Endodermal cell (in vitro differentiated cells): ENCODE results near the gene PLCL2. TPM values are rescaled to one million over a fixed set of nuclear protein-coding genes. Genes with fewer than 3 reads are reported as not detected.

Experiments
- DNase-seq: peaks from one replicate; pipeline ENCODE4 v3.0.0-alpha.2; 2017
- H3K27ac ChIP-seq: 2 replicates; pipeline ENCODE4 v1.5.1; 2013; ENCODE audit warnings: mild to moderate bottlenecking, low read depth, low read length, moderate library complexity
- H3K27me3 ChIP-seq: 2 replicates; pipeline ENCODE4 v1.6.1; 2013; ENCODE audit warnings: mild to moderate bottlenecking, low read length, moderate library complexity; ENCODE audit not compliant: insufficient read depth, control insufficient read depth, poor library complexity, severe bottlenecking
- H3K36me3 ChIP-seq: 2 replicates; pipeline ENCODE4 v1.7.0; 2013; ENCODE audit warnings: mild to moderate bottlenecking, low read length, moderate library complexity; ENCODE audit not compliant: control insufficient read depth, insufficient read depth
- H3K4me1 ChIP-seq: one replicate; pipeline ENCODE4 v1.7.0; 2013; ENCODE audit warnings: low read length; ENCODE audit not compliant: control insufficient read depth, insufficient read depth
- H3K4me3 ChIP-seq: 2 replicates; pipeline ENCODE4 v1.5.1; 2013; ENCODE audit warnings: mild to moderate bottlenecking, low read length, moderate library complexity
- H3K9ac ChIP-seq: 2 replicates; pipeline ENCODE4 v1.6.1; 2013; ENCODE audit warnings: mild to moderate bottlenecking, low read length, moderate library complexity; ENCODE audit not compliant: poor library complexity, severe bottlenecking; ENCODE audit errors: extremely low read depth
- H3K9me3 ChIP-seq: 2 replicates; pipeline ENCODE4 v1.6.1; 2013; ENCODE audit warnings: mild to moderate bottlenecking, low read length, moderate library complexity; ENCODE audit not compliant: control insufficient read depth
- H3K27ac Mint-ChIP-seq: 2 replicates; pipeline ENCODE4 v1.8.0; 2020; ENCODE audit warnings: mixed read lengths
- H3K27me3 Mint-ChIP-seq: 2 replicates; pipeline ENCODE4 v1.8.0; 2021; ENCODE audit warnings: mild to moderate bottlenecking, mixed read lengths; ENCODE audit not compliant: insufficient read depth
- H3K36me3 Mint-ChIP-seq: 2 replicates; pipeline ENCODE4 v1.8.0; 2020; ENCODE audit warnings: low read depth, mixed read lengths
- H3K4me1 Mint-ChIP-seq: 2 replicates; pipeline ENCODE4 v1.8.0; 2020; ENCODE audit warnings: mixed read lengths
- H3K4me3 Mint-ChIP-seq: 2 replicates; pipeline ENCODE4 v1.8.0; 2020; ENCODE audit warnings: mild to moderate bottlenecking, moderate library complexity, mixed read lengths
- H3K9me3 Mint-ChIP-seq: 2 replicates; pipeline ENCODE4 v1.8.0; 2020; ENCODE audit warnings: mild to moderate bottlenecking, mixed read lengths
- CTCF ChIP-seq: fragments of 200-600 bp; sonication (generic); conservative IDR thresholded peaks from 2 replicates; pipeline ENCODE4 v1.5.0; 2021; ENCODE audit warnings: antibody characterized with exemption, mild to moderate bottlenecking
- WGBS, 2 experiments: methylation state at CpG; one replicate each; pipeline versions ENCODE4 v1.1.5 to v1.1.7; 2013; ENCODE audit warnings: missing lambda C conversion rate in 2 of 2, mixed read lengths in 1 of 2; ENCODE audit not compliant: insufficient coverage in 1 of 2, insufficient read length in 1 of 2; 5-methylcytosine and 5-hydroxymethylcytosine counted together
- total RNA-seq, 2 donors: library from RNA; stranded (reverse); fragmentation: NEBNext Ultra II Directional in 1 of 2; extraction: Animal tissue kit (Norgen Biotek cat#: 25700) in 1 of 2; gene quantifications; 2 replicates in 1 of 2; 3 replicates in 1 of 2; pipeline ENCODE4 v1.2.1, GENCODE V29; 2021

Gene PLCL2
- total RNA-seq, 2 donors from 2014 or later: 4.2 to 6.9 TPM

- Histone ChIP-seq H3K36me3 (no peaks in the 10 kb centered on the region), H3K9ac (no peak overlapping the region), H3K27ac (no peak overlapping the region), H3K4me3 (no peak overlapping the region), H3K9me3 (no peaks in the 10 kb centered on the region), H3K4me1 (no peaks in the 10 kb centered on the region), H3K27me3 (no peaks in the 10 kb centered on the region)
- peaks cover 6% of the 10 kb centered on the region for H3K4me1 Mint-ChIP-seq
- no peak overlapping the region for H3K27ac Mint-ChIP-seq
- H3K36me3 Mint-ChIP-seq: no peaks in the 10 kb centered on the region
- DNase-seq: no peak
- no peaks in the 10 kb centered on the region for H3K27me3 Mint-ChIP-seq
- H3K9me3 Mint-ChIP-seq: no peaks in the 10 kb centered on the region
- no peak overlapping the region for H3K4me3 Mint-ChIP-seq
- TF ChIP-seq CTCF: no peak
These were observed 22.5 kb downstream of the PLCL2 start for GRCh38 chr3:16907243-16907642.

GRCh38 chr3:16908016-16908807, 23.5 kb downstream of the PLCL2 start:
- H3K27ac ChIP-seq: no peak overlapping the region
- H3K27me3 Mint-ChIP-seq: no peaks in the 10 kb centered on the region
- no peak overlapping the region for H3K9ac ChIP-seq
- H3K27me3 ChIP-seq: no peaks in the 10 kb centered on the region
- H3K36me3 ChIP-seq: no peaks in the 10 kb centered on the region
- no peak overlapping the region for H3K4me3 Mint-ChIP-seq
- TF ChIP-seq CTCF: no peak
- H3K36me3 Mint-ChIP-seq: no peaks in the 10 kb centered on the region
- DNase-seq: no peak
- peaks cover 8% of the 10 kb centered on the region for H3K4me1 Mint-ChIP-seq
- no peaks in the 10 kb centered on the region for H3K9me3 ChIP-seq
- WGBS, 2 experiments: 87 to 92% methylated on average over 3 to 5 of the region's 6 CpGs
- no peak overlapping the region for H3K27ac Mint-ChIP-seq
- H3K4me3 ChIP-seq: no peak overlapping the region
- H3K4me1 ChIP-seq: no peaks in the 10 kb centered on the region
- H3K9me3 Mint-ChIP-seq: no peaks in the 10 kb centered on the region

- Histone ChIP-seq H3K9ac (no peak overlapping the region), H3K4me3 (no peak overlapping the region), H3K27me3 (no peaks in the 10 kb centered on the region), H3K27ac (no peak overlapping the region), H3K4me1 (no peaks in the 10 kb centered on the region), H3K36me3 (no peaks in the 10 kb centered on the region), H3K9me3 (no peaks in the 10 kb centered on the region)
- WGBS, 2 experiments: 84 to 91% methylated on average over 2 of the region's 2 CpGs
- DNase-seq: no peak
- TF ChIP-seq CTCF: no peak
- Mint-ChIP-seq H3K4me3 (no peak overlapping the region), H3K36me3 (no peaks in the 10 kb centered on the region), H3K27me3 (no peaks in the 10 kb centered on the region), H3K27ac (no peak overlapping the region), H3K9me3 (no peaks in the 10 kb centered on the region), H3K4me1 (peaks cover 8% of the 10 kb centered on the region)
These were observed 24.1 kb downstream of the PLCL2 start for GRCh38 chr3:16908896-16909295.
